Sigmoid colon (tissue), 4 donors: ENCODE measurements around the gene WDR19.

Source experiments
- CTCF ChIP-seq, 4 experiments: fragments of 450-650 bp in 3 of 4; fragments of 200-600 bp in 1 of 4; IDR thresholded peaks; one replicate each; pipeline ENCODE4 v1.5.1; 2016 to 2019; ENCODE audit warnings: antibody characterized with exemption in 4 of 4, mild to moderate bottlenecking in 3 of 4, moderate library complexity in 2 of 4
- EP300 ChIP-seq, 4 donors: sonication (generic); formaldehyde crosslinking; IDR thresholded peaks; one replicate each; pipeline ENCODE4 v1.6.1; 2017; ENCODE audit warnings: antibody characterized with exemption in 4 of 4
- POLR2A ChIP-seq, 2 donors: fragments of 450-650 bp; IDR thresholded peaks; one replicate each; pipeline ENCODE4 v1.6.1; 2016; ENCODE audit warnings: antibody characterized with exemption in 2 of 2, mild to moderate bottlenecking in 2 of 2, moderate library complexity in 2 of 2

GRCh38 chr4:39304651-39305050 lies 122.3 kb downstream of the WDR19 start:
- no peak for TF ChIP-seq CTCF (IDR thresholded peaks at IDR 0.05)
- no peak for TF ChIP-seq POLR2A (IDR thresholded peaks at IDR 0.05)
- no peak for TF ChIP-seq EP300 (IDR thresholded peaks at IDR 0.05)
